ENCODE measurements around the gene POLE2. TPM values are rescaled to one million over a fixed set of nuclear protein-coding genes. Genes with fewer than 3 reads are reported as not detected.
"Not testable (repeated sequence)": the region's sequence is repeated elsewhere in the genome, so short reads cannot be mapped to it uniquely, and the experiment has no call there.

The POLE2 gene
- total RNA-seq, 1 experiment from 2014 or later, result 11.5 TPM

DNA sequence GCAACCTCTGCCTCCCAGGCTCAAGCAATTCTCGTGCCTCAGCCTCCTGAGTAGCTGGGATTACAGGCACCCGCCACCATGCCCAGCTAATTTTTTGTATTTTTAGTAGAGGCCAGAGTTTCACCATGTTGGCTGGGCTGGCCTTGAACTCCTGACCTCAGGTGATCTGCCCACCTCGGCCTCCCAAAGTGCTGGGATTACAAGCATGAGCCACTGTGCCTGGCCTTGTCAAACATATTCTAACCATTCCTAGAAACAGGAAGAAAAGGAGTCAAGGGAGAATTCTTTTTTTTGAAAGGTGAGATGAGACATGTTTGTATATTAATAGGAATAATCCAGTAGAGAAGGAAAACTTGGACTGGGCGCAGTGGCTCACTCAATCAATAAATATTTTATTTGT is 16.5 kb upstream of the POLE2 start:
- H3K4me3 ChIP-seq; H3K9me3 ChIP-seq (ENCODE audit: insufficient read depth, low read depth); H3K9me2 ChIP-seq (ENCODE audit: insufficient read depth); H4K20me1 ChIP-seq (ENCODE audit: insufficient read depth); DNase-seq; H2AFZ ChIP-seq; H3K4me1 ChIP-seq (replicated peaks; ENCODE audit: insufficient read depth); POLR2A ChIA-PET (ENCODE audit: unreplicated experiment); intact Hi-C loops (cut with micrococcal nuclease; ENCODE audit: unreplicated experiment); H3K36me3 ChIP-seq (ENCODE audit: low read depth); BruUV-seq (replicated peaks); H3K4me2 ChIP-seq; H3K27me3 ChIP-seq (ENCODE audit: insufficient read depth, low read depth); H3F3A ChIP-seq (ENCODE audit: insufficient read depth, low read depth); H3K27ac ChIP-seq; H3K79me2 ChIP-seq (ENCODE audit: low read depth); CTCF ChIA-PET: not testable (repeated sequence)

DNA sequence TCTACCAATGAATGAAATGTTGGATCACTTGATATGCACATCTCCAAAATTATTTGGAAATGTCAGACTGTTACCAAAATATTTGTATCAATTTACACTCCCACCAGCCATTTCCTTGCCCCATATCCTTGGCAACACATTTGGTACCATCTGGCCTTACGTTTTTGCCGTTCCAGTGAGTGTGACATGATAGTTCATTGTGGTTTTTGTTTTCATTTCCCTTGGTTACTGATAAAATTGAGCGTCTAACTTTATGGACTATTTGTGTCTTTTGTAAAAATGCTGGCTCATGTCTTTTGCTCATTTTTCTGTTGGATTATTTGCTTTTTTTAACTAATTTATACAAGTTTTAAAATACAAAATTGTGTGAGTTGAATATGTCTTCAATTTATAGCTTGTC is 16.0 kb upstream of the POLE2 start:
- H3K9me3 ChIP-seq (ENCODE audit: insufficient read depth, low read depth), result no peaks in the 10 kb centered on the region

DNA sequence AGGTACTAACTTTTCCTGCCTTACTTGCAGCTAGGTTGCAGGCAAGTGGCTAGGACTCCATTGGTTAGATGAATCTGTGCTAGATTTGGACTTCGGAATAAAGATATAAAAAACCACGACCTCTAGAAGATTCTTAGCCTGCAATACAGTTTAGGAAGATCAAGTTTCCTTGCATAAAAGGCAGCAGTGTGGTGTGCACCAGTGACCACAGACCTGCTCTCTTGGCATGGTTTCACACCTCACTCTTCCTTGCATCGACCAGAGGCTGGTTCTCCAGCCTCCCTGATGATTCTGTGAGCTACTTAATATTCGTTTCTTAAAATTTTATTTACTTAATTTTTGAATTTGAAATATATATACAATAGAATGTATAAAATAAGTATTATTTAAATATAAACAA is 14.7 kb upstream of the POLE2 start:
- Histone ChIP-seq H3F3A (ENCODE audit: insufficient read depth, low read depth) (no peaks in the 10 kb centered on the region), H3K27ac (no peak overlapping the region), H3K9me3 (ENCODE audit: insufficient read depth, low read depth) (no peaks in the 10 kb centered on the region), H3K9me2 (ENCODE audit: insufficient read depth) (no peaks in the 10 kb centered on the region), H3K27me3 (ENCODE audit: insufficient read depth, low read depth) (no peaks in the 10 kb centered on the region), H2AFZ (no peak overlapping the region), H3K36me3 (ENCODE audit: low read depth) (no peaks in the 10 kb centered on the region), H3K4me3 (no peak overlapping the region), H3K79me2 (ENCODE audit: low read depth) (no peaks in the 10 kb centered on the region), H3K4me2 (no peak overlapping the region), H4K20me1 (ENCODE audit: insufficient read depth) (no peaks in the 10 kb centered on the region), H3K4me1 (replicated peaks; ENCODE audit: insufficient read depth) (no peaks in the 10 kb centered on the region)
- ChIA-PET POLR2A (ENCODE audit: unreplicated experiment) (no interaction called here), CTCF (no interaction called here)
- DNase-seq, result no peak
- intact Hi-C loops (cut with micrococcal nuclease; ENCODE audit: unreplicated experiment), result no loop called here
- TF ChIP-seq, protein P1, sequence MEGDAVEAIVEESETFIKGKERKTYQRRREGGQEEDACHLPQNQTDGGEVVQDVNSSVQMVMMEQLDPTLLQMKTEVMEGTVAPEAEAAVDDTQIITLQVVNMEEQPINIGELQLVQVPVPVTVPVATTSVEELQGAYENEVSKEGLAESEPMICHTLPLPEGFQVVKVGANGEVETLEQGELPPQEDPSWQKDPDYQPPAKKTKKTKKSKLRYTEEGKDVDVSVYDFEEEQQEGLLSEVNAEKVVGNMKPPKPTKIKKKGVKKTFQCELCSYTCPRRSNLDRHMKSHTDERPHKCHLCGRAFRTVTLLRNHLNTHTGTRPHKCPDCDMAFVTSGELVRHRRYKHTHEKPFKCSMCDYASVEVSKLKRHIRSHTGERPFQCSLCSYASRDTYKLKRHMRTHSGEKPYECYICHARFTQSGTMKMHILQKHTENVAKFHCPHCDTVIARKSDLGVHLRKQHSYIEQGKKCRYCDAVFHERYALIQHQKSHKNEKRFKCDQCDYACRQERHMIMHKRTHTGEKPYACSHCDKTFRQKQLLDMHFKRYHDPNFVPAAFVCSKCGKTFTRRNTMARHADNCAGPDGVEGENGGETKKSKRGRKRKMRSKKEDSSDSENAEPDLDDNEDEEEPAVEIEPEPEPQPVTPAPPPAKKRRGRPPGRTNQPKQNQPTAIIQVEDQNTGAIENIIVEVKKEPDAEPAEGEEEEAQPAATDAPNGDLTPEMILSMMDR (conservative IDR thresholded peaks at IDR 0.05), result no peak
- no peak for TF ChIP-seq EZH2 (IDR thresholded peaks at IDR 0.05; ENCODE audit: low read depth)
- BruUV-seq (replicated peaks), result no TSS peak

More for the DNA sequence above, 16.0 kb upstream of the POLE2 start:
- Histone ChIP-seq H3K4me2 (no peak overlapping the region), H3K4me3 (no peak overlapping the region), H3K36me3 (ENCODE audit: low read depth) (no peaks in the 10 kb centered on the region), H3K27ac (no peak overlapping the region), H3K27me3 (ENCODE audit: insufficient read depth, low read depth) (no peaks in the 10 kb centered on the region), H3K9me2 (ENCODE audit: insufficient read depth) (no peaks in the 10 kb centered on the region), H3K4me1 (replicated peaks; ENCODE audit: insufficient read depth) (no peaks in the 10 kb centered on the region), H2AFZ (no peak overlapping the region), H4K20me1 (ENCODE audit: insufficient read depth) (no peaks in the 10 kb centered on the region), H3K79me2 (ENCODE audit: low read depth) (no peaks in the 10 kb centered on the region), H3F3A (ENCODE audit: insufficient read depth, low read depth) (no peaks in the 10 kb centered on the region)
- CTCF ChIA-PET, result no interaction called here
- POLR2A ChIA-PET (ENCODE audit: unreplicated experiment), result no interaction called here
- TF ChIP-seq, protein P1 (conservative IDR thresholded peaks at IDR 0.05), result no peak
- TF ChIP-seq EZH2 (IDR thresholded peaks at IDR 0.05; ENCODE audit: low read depth), result no peak
- no TSS peak for BruUV-seq (replicated peaks)
- intact Hi-C loops (cut with micrococcal nuclease; ENCODE audit: unreplicated experiment), result no loop called here
- DNase-seq, result no peak

DNA sequence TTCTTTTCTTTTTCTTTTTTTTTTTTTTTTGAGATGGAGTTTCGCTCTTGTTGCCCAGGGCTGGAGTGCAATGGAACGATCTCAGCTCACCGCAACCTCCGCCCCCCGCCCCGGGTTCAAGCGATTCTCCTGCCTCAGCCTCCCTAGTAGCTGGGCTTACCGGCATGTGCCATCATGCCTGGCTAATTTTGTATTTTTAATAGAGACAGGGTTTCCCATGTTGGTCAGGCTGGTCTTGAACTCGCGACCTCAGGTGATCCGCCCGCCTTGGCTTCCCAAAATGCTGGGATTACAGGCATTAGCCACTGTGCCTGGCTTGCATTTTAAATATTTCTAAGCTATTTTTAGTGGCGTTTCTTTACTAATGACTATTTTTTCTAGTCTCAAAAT is 5.7 kb upstream of the POLE2 start:
- DNase-seq, result peak in 1 of 2 experiments; percentile 7
- CTCF ChIA-PET; BruUV-seq (replicated peaks); H4K20me1 ChIP-seq (ENCODE audit: insufficient read depth); H3K27me3 ChIP-seq (ENCODE audit: insufficient read depth, low read depth); H3K4me1 ChIP-seq (replicated peaks; ENCODE audit: insufficient read depth); H3K79me2 ChIP-seq (ENCODE audit: low read depth); H3K27ac ChIP-seq; H3K9me3 ChIP-seq (ENCODE audit: insufficient read depth, low read depth); H3K9me2 ChIP-seq (ENCODE audit: insufficient read depth); H3K36me3 ChIP-seq (ENCODE audit: low read depth); POLR2A ChIA-PET (ENCODE audit: unreplicated experiment): not testable (repeated sequence)
- Histone ChIP-seq H3K4me2 (peak overlapping the region; percentile 74), H2AFZ (peak overlapping the region; percentile 68; the same call in 1 of the 2 replicates), H3F3A (ENCODE audit: insufficient read depth, low read depth) (peaks cover 18% of the 10 kb centered on the region; the same call in 1 of the 2 replicates), H3K4me3 (peak overlapping the region; percentile 73; the same call in 1 of the 2 replicates)
- intact Hi-C loops (cut with micrococcal nuclease; ENCODE audit: unreplicated experiment), result loop anchor here (1.0 kb wide), 1 partner anchor 74 kb away; no protein-coding TSS in a partner anchor
